ENCODE measurements around the gene MAU2. TPM values are rescaled to one million over a fixed set of nuclear protein-coding genes. Genes with fewer than 3 reads are reported as not detected.

MAU2 gene
- total RNA-seq, 1 experiment from 2014 or later: 48.4 TPM

GRCh38 chr19:19403373-19403901 is 82.8 kb downstream of the MAU2 start:
- no peak for DNase-seq
- Histone ChIP-seq H3K4me2 (ENCODE audit: insufficient read depth, insufficient read length, low read length) (no peak overlapping the region), H3K4ac (ENCODE audit: low read depth, low read length) (no peak overlapping the region), H2BK5ac (ENCODE audit: insufficient read length, low read length) (no peak overlapping the region), H3K79me2 (ENCODE audit: insufficient read depth, low read length) (peaks cover 16% of the 10 kb centered on the region), H3K9me3 (ENCODE audit: control insufficient read depth, low read depth, low read length) (no peaks in the 10 kb centered on the region), H3K4me1 (ENCODE audit: insufficient read depth, low read length) (peaks cover 2% of the 10 kb centered on the region; the same call in 1 of the 2 replicates), H3K79me1 (ENCODE audit: insufficient read depth, low read depth, low read length, poor library complexity, severe bottlenecking) (peaks cover 4% of the 10 kb centered on the region), H3K9ac (ENCODE audit: extremely low read depth, insufficient read length, low read length) (no peak overlapping the region), H3K23me2 (ENCODE audit: insufficient read length, low read depth, low read length, poor library complexity, severe bottlenecking) (peaks cover 12% of the 10 kb centered on the region), H2BK12ac (ENCODE audit: insufficient read length, low read depth, low read length) (no peak overlapping the region), H3K23ac (ENCODE audit: insufficient read length, low read depth, low read length) (no peak overlapping the region), H2AFZ (ENCODE audit: low read length) (no peak overlapping the region), H2AK5ac (ENCODE audit: insufficient read length, low read length) (no peak overlapping the region), H3K18ac (ENCODE audit: insufficient read length, low read depth, low read length) (no peak overlapping the region), H4K20me1 (ENCODE audit: control insufficient read depth, insufficient read depth, insufficient read length) (no peaks in the 10 kb centered on the region), H3T11ph (ENCODE audit: low read length) (no peak overlapping the region), H3K14ac (ENCODE audit: insufficient read depth, low read length) (no peak overlapping the region), H4K91ac (ENCODE audit: insufficient read length, low read depth, low read length) (no peak overlapping the region), H2BK15ac (ENCODE audit: low read depth, low read length) (no peak overlapping the region), H3K27ac (ENCODE audit: insufficient read length, low read depth, low read length) (no peak overlapping the region), H4K8ac (replicated peaks; ENCODE audit: insufficient read length, low read depth, low read length) (no peak overlapping the region), H3K56ac (ENCODE audit: insufficient read length, low read depth, low read length) (no peak overlapping the region), H3K27me3 (ENCODE audit: insufficient read depth, low read length) (no peaks in the 10 kb centered on the region), H4K5ac (ENCODE audit: insufficient read length, low read depth, low read length) (no peak overlapping the region), H2BK120ac (ENCODE audit: low read depth, low read length, poor library complexity, severe bottlenecking) (no peak overlapping the region), H2BK20ac (ENCODE audit: low read depth, low read length, poor library complexity, severe bottlenecking) (no peak overlapping the region)
- peaks cover 28% of the 10 kb centered on the region in 2 experiments for H3K4me1 Mint-ChIP-seq
- H3K36me3 Mint-ChIP-seq (ENCODE audit: insufficient read depth in 1 of 3, low read depth in 3 of 3): peaks cover 0 to 5% (median 0%) of the 10 kb centered on the region in 3 experiments; a peak in 3 of 7 replicates
- H3K27ac Mint-ChIP-seq: peak overlapping the region in 1 of 3 experiments; percentile 41; a peak in 1 of 7 replicates
- no peaks in the 10 kb centered on the region for H3K27me3 Mint-ChIP-seq (ENCODE audit: low read depth)
- no CpG with 5 or more reads among the region's 5 CpGs for WGBS (ENCODE audit: extremely low coverage, insufficient read length, low lambda C conversion rate)
- no peak for TF ChIP-seq CTCF (conservative IDR thresholded peaks at IDR 0.05)
- no peaks in the 10 kb centered on the region; a peak in 1 of 5 replicates for H3K9me3 Mint-ChIP-seq
- peak overlapping the region in 1 of 2 experiments; percentile 12; a peak in 1 of 5 replicates for H3K4me3 Mint-ChIP-seq

Measured in H9 (cell line).